ENCODE measurements around the gene ZFAND5. TPM values are rescaled to one million over a fixed set of nuclear protein-coding genes. Genes with fewer than 3 reads are reported as not detected.

Gene ZFAND5
- total RNA-seq, 2 experiments from 2014 or later: 72.0 to 88.2 TPM

Other genes with a start within 250 kb of the ZFAND5 start
- not detected for gene GDA, start 215.8 kb downstream of the ZFAND5 start, total RNA-seq
- gene TMC1, start 156.4 kb upstream of the ZFAND5 start, total RNA-seq: not detected

Measured in activated CD4-positive, alpha-beta T cell treated with anti-CD3 and anti-CD28 coated beads for 36 hours (primary cell).